HG03135 (cell line): ENCODE data around the gene NAXE.
A peak's percentile ranks its signal among the peaks of the same experiment; 100 is the strongest.

Experiments used
- ATAC-seq: cut with Tn5 transposase; IDR thresholded peaks from one replicate; pipeline ENCODE4 v1.9.1; 2021; ENCODE audit warnings: mild to moderate bottlenecking, moderate library complexity; ENCODE audit not compliant: unreplicated experiment

Gene NAXE

DNA sequence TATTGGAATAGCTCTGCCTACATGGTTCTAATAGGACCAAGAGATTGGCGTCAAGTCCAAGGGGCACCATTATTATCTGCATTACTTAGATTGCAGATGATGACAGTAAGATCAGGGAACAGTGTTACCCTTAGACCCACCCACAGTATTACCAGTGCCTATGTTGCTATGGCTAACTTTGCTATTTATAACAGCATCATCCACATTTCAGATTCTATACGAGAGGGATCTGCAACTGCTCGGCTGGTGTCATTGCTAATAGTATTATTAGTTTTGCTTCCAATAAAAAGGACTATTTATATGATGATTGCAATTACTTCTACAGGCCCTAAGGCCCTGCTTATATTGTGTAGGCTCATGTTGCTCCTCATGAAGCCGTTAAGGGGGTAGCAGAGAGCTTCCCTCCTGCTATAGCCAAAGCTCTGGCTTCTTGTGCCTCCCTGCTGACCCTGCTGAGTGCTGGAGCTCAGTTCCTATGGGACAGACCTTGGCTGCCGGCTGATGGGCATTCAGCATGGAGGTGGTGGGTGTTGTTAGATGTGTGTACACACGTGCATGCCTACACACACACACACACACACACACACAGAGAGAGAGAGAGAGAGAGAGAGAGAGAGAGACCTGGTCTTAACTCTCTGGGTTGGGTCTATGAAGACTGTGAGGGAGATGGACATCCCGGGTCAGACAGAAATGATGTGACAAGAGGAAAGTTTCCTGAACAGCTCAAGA is 51.6 kb downstream of the NAXE start:
- no peak for ATAC-seq

DNA sequence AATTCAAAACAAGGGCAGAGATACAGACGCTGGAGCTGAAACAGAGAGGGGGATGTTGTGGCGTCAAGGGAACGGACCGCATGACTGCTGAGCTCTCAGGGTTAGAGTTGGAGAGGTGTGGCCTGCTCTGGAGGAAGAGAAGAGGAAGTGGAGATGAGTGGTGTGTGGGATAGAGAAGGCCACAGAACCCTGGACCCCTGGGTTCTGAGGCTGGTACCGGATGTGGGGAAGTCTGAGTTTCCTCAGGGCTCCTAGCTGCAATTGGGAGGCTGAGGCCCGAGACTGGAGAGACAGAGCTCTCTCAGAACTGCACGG is 52.2 kb downstream of the NAXE start:
- peak; percentile 50 for ATAC-seq
